ENCODE data around the gene DNAJC24. TPM values are rescaled to one million over a fixed set of nuclear protein-coding genes. Genes with fewer than 3 reads are reported as not detected.

The DNAJC24 gene, protein sequence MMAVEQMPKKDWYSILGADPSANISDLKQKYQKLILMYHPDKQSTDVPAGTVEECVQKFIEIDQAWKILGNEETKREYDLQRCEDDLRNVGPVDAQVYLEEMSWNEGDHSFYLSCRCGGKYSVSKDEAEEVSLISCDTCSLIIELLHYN
- 5.8 and 9.0 TPM in 2 replicates for total RNA-seq

DNA sequence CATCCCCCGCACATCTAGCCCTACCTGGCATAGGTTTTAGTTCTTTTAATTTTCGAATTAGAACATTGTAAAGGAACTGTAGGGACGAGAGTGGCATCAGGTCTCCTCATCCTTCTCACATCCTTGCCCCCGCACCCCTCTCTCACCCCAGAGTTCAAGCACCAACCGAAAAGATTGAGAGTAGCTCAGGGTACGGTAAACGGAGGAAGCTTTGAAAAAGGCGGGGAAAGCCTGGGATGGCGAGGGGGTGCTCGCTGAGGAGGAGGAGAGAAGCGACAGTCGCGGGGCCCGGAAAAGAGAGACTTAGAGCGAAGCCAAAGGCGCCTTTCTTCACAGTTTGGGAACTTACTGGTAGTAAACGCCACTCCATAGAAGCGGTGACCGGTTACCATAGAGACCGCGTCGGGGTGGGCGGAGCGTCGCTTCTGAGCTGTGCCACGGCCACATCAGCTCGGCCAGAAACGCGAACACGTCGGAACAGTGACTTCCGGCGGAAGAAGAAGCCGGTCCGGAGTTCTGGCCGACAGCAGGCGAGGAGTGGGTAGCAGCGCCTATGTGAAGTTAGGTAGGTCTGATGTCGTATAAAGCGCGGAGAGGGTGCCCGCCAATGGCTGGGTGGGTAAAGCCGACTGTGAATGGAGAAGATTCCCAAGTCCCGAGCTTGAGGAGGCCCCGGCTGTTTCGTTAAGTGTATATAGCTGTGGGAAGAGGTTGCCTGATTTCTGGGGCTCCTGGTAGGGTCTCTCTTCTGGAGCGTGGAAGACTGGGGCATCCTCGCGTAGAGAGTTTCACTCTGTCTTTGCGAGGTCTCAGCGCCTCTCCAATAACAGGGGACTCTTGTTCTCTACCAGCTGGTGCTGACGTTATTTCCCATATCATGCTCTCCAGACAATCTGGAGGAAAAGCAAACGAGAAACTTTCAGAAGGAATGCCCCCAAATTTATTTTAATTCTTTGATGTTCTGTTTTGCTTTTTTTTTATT, at the start of gene DNAJC24, which contains the start of gene DCDC1:
DNAJC24 (plus strand) TSS at position 513 of the 982 bp plus-strand sequence. CDS start 889 bp downstream, outside the sequence.
DCDC1 (minus strand) TSS at position 392 of the 982 bp plus-strand sequence. CDS start 41,459 bp downstream, outside the sequence.

Other genes with a start within 250 kb of the DNAJC24 start
- gene DCDC1, start 121 bp upstream of the DNAJC24 start, total RNA-seq, result 0.49 and 0.76 TPM in 2 replicates
- gene IMMP1L, start 139.8 kb downstream of the DNAJC24 start, total RNA-seq, result 21.0 and 29.3 TPM in 2 replicates
- 17.1 and 19.6 TPM in 2 replicates for gene ELP4, start 139.9 kb downstream of the DNAJC24 start, total RNA-seq

Data from mesangial cell (primary cell).